ENCODE results near the gene MFSD2B.

Gene MFSD2B

GRCh38 chr2:24052951-24053350, 43.1 kb downstream of the MFSD2B start:
- DNase-seq: no peak

GRCh38 chr2:24054366-24055010, 44.6 kb downstream of the MFSD2B start:
- no peak for DNase-seq

- no peak for DNase-seq
Observed at GRCh38 chr2:24055750-24056149, 45.9 kb downstream of the MFSD2B start.

- no peak for DNase-seq
Observed at GRCh38 chr2:24058564-24059271, 48.8 kb downstream of the MFSD2B start.

- no peak for DNase-seq
Observed at GRCh38 chr2:24065341-24065740, 55.5 kb downstream of the MFSD2B start.

- no peak for DNase-seq
Observed at GRCh38 chr2:24072259-24072658, 62.4 kb downstream of the MFSD2B start.

- DNase-seq: no peak
Observed at GRCh38 chr2:24073816-24074215, 63.9 kb downstream of the MFSD2B start.

- no peak for DNase-seq
Observed at GRCh38 chr2:24075259-24075658, 65.4 kb downstream of the MFSD2B start.
